Thyroid gland (tissue), 4 donors: ENCODE measurements around the gene UFC1. TPM values are rescaled to one million over a fixed set of nuclear protein-coding genes. Genes with fewer than 3 reads are reported as not detected.
A peak's percentile ranks its signal among the peaks of the same experiment; 100 is the strongest.

Source experiments
- DNase-seq, 2 donors: peaks; one replicate each; pipeline ENCODE4 v3.0.0-alpha.2; 2019
- H3K27ac ChIP-seq, 3 donors: fragments of 200-600 bp; sonication (generic); 1 replicate in 2 of 3; 2 replicates in 1 of 3; pipeline ENCODE4 v1.5.1; 2016 to 2019; ENCODE audit warnings: mild to moderate bottlenecking in 1 of 3, moderate library complexity in 1 of 3
- H3K27me3 ChIP-seq: fragments of 200-600 bp; sonication (generic); one replicate; pipeline ENCODE4 v1.5.1; 2019
- H3K36me3 ChIP-seq, 2 donors: fragments of 200-600 bp; sonication (generic); one replicate each; pipeline ENCODE4 v1.5.1; 2016 to 2019
- H3K4me1 ChIP-seq, 2 donors: fragments of 200-600 bp; sonication (generic); one replicate each; pipeline ENCODE4 v1.5.1; 2017 to 2019
- H3K4me3 ChIP-seq, 3 donors: fragments of 200-600 bp; sonication (generic); replicated peaks in 1 of 3; 1 replicate in 2 of 3; 2 replicates in 1 of 3; pipeline ENCODE4 v1.5.1; 2016; ENCODE audit warnings: mild to moderate bottlenecking in 1 of 3
- H3K9me3 ChIP-seq: fragments of 200-600 bp; sonication (generic); one replicate; pipeline ENCODE4 v1.5.1; 2017
- CTCF ChIP-seq, 6 experiments: fragments of 200-600 bp in 3 of 6; fragments of 450-650 bp in 3 of 6; sonication (generic) in 3 of 6; IDR thresholded peaks; one replicate each; pipeline ENCODE4 v1.5.1; 2016 to 2019; ENCODE audit warnings: antibody characterized with exemption in 6 of 6, mild to moderate bottlenecking in 2 of 6, inconsistent platforms in 1 of 6, moderate library complexity in 1 of 6
- POLR2A ChIP-seq, 2 donors: fragments of 450-650 bp; IDR thresholded peaks; one replicate each; pipeline ENCODE4 v1.6.1; 2017; ENCODE audit warnings: antibody characterized with exemption in 2 of 2, mild to moderate bottlenecking in 2 of 2, moderate library complexity in 1 of 2
- WGBS, 2 donors: methylation state at CpG; one replicate each; pipeline ENCODE4 v1.1.5; 2017; 5-methylcytosine and 5-hydroxymethylcytosine counted together
- intact Hi-C: fragments of 100-400 bp; cut with DNase I; formaldehyde crosslinking; loops from one replicate; pipeline ENCODE4 v1.15.1; 2023
- total RNA-seq, 4 donors: library from RNA; depleted of rRNA; stranded (reverse); fragments of >200 nt; gene quantifications; one replicate each; pipeline ENCODE4 v1.2.3, GENCODE V29; 2016

Gene UFC1
- total RNA-seq, 4 donors from 2014 or later: 37.6 to 90.4 (median 62.1) TPM

- peaks cover 28 to 33% of the 10 kb centered on the region in 2 donors for H3K36me3 ChIP-seq
- H3K27me3 ChIP-seq: no peaks in the 10 kb centered on the region
- no peak overlapping the region for H3K4me3 ChIP-seq
- H3K27ac ChIP-seq: no peak overlapping the region
- H3K4me1 ChIP-seq: peaks cover 13 to 25% of the 10 kb centered on the region in 2 donors
- TF ChIP-seq POLR2A (IDR thresholded peaks at IDR 0.05): no peak
- no peak for TF ChIP-seq CTCF (IDR thresholded peaks at IDR 0.05)
- 92% methylated on average over 5 to 8 of the region's 9 CpGs for WGBS, 2 donors
- intact Hi-C loops: no loop called here
- no peak for DNase-seq
- no peaks in the 10 kb centered on the region for H3K9me3 ChIP-seq
These were observed 15.1 kb downstream of the UFC1 start for GRCh38 chr1:161168906-161169305.

- Histone ChIP-seq H3K9me3 (no peaks in the 10 kb centered on the region), H3K27ac (no peak overlapping the region), H3K36me3 (peaks cover 33 to 44% of the 10 kb centered on the region in 2 donors), H3K4me1 (peaks cover 10 to 23% of the 10 kb centered on the region in 2 donors), H3K27me3 (no peaks in the 10 kb centered on the region), H3K4me3 (no peak overlapping the region)
- TF ChIP-seq CTCF (IDR thresholded peaks at IDR 0.05): no peak
- no peak for TF ChIP-seq POLR2A (IDR thresholded peaks at IDR 0.05)
- WGBS, 2 donors: 61 to 79% methylated on average over 5 of the region's 5 CpGs
- no peak for DNase-seq
- intact Hi-C loops: loop anchor here (10.0 kb wide), 1 partner anchor 54 kb away; the partner anchor contains the start of genes APOA2 and TOMM40L
These were observed 17.4 kb downstream of the UFC1 start for GRCh38 chr1:161171191-161171590.

- intact Hi-C loops: loop anchor here (10.0 kb wide), 1 partner anchor 53 kb away; the partner anchor contains the start of genes APOA2 and TOMM40L
- TF ChIP-seq POLR2A (IDR thresholded peaks at IDR 0.05): no peak
- no peak for TF ChIP-seq CTCF (IDR thresholded peaks at IDR 0.05)
- peaks cover 14 to 28% of the 10 kb centered on the region in 2 donors for H3K4me1 ChIP-seq
- peaks cover 33 to 44% of the 10 kb centered on the region in 2 donors for H3K36me3 ChIP-seq
- H3K27ac ChIP-seq: peak overlapping the region in 1 of 3 donors; percentile 10
- no peaks in the 10 kb centered on the region for H3K9me3 ChIP-seq
- 89 to 90% methylated on average over 12 of the region's 12 CpGs for WGBS, 2 donors
- no peak overlapping the region for H3K4me3 ChIP-seq
- DNase-seq: no peak
- H3K27me3 ChIP-seq: no peaks in the 10 kb centered on the region
These were observed 17.9 kb downstream of the UFC1 start for GRCh38 chr1:161171696-161172095.

- 82 to 89% methylated on average over 1 of the region's 1 CpG for WGBS, 2 donors
- Histone ChIP-seq H3K27me3 (no peaks in the 10 kb centered on the region), H3K36me3 (peaks cover 33 to 44% of the 10 kb centered on the region in 2 donors), H3K27ac (peak overlapping the region in 1 of 3 donors; percentile 30), H3K4me3 (no peak overlapping the region), H3K9me3 (no peaks in the 10 kb centered on the region), H3K4me1 (peaks cover 8 to 22% of the 10 kb centered on the region in 2 donors)
- intact Hi-C loops: loop anchor here (10.0 kb wide), 1 partner anchor 52 kb away; the partner anchor contains the start of genes APOA2 and TOMM40L
- TF ChIP-seq CTCF (IDR thresholded peaks at IDR 0.05) (no peak), POLR2A (IDR thresholded peaks at IDR 0.05) (no peak)
- no peak for DNase-seq
These were observed 18.6 kb downstream of the UFC1 start for GRCh38 chr1:161172349-161172748.

GRCh38 chr1:161172776-161173376 lies 19.1 kb downstream of the UFC1 start:
- Histone ChIP-seq H3K9me3 (no peaks in the 10 kb centered on the region), H3K4me1 (peaks cover 8 to 25% of the 10 kb centered on the region in 2 donors), H3K27me3 (no peaks in the 10 kb centered on the region), H3K4me3 (no peak overlapping the region), H3K36me3 (peaks cover 33 to 44% of the 10 kb centered on the region in 2 donors), H3K27ac (peak overlapping the region in 2 of 3 donors; percentile 12 to 49)
- peak in 1 of 2 donors; percentile 32 for DNase-seq
- WGBS, 2 donors: 51 to 77% methylated on average over 4 of the region's 4 CpGs
- TF ChIP-seq POLR2A (IDR thresholded peaks at IDR 0.05) (no peak), CTCF (IDR thresholded peaks at IDR 0.05) (no peak)
- intact Hi-C loops: loop anchor here (10.0 kb wide), 1 partner anchor 52 kb away; the partner anchor contains the start of genes APOA2 and TOMM40L
